SK-N-SH treated with all-trans-retinoic acid at 6 μM for 48 hours (cell line): ENCODE results near the gene AGTPBP1.

Source experiments
- ATAC-seq: fragments of 200-7000 bp; cut with Tn5 transposase; 3 replicates; pipeline ENCODE4 v1.9.1; 2020; ENCODE audit warnings: mild to moderate bottlenecking, moderate library complexity
- ARNTL ChIP-seq: fragments of 450-650 bp; formaldehyde crosslinking; IDR thresholded peaks from 2 replicates; pipeline ENCODE4 v1.5.0; 2020; ENCODE audit warnings: low read depth, mild to moderate bottlenecking, moderate library complexity, borderline replicate concordance
- BACH2 ChIP-seq: fragments of 250-450 bp; sonication (Bioruptor Pico); IDR thresholded peaks from 2 replicates; pipeline ENCODE4 v1.9.0; 2021; ENCODE audit warnings: mild to moderate bottlenecking, borderline replicate concordance
- CSDC2 ChIP-seq: fragments of 250-450 bp; sonication (Bioruptor Pico); IDR thresholded peaks from 2 replicates; pipeline ENCODE4 v1.5.0; 2020; ENCODE audit warnings: mild to moderate bottlenecking, moderate library complexity
- CSRNP3 ChIP-seq: fragments of 250-450 bp; sonication (Bioruptor Pico); IDR thresholded peaks from 2 replicates; pipeline ENCODE4 v1.5.1; 2021; ENCODE audit warnings: mild to moderate bottlenecking, moderate library complexity
- ESRRG ChIP-seq: fragments of 250-450 bp; sonication (Bioruptor Pico); IDR thresholded peaks from 2 replicates; pipeline ENCODE4 v1.6.1; 2021; ENCODE audit warnings: mild to moderate bottlenecking
- GLIS3 ChIP-seq: fragments of 250-450 bp; sonication (Bioruptor Pico); IDR thresholded peaks from 2 replicates; pipeline ENCODE4 v1.5.0; 2020; ENCODE audit warnings: mild to moderate bottlenecking, moderate library complexity
- OSR1 ChIP-seq: fragments of 250-450 bp; sonication (Bioruptor Pico); IDR thresholded peaks from 2 replicates; pipeline ENCODE4 v1.8.0; 2022; ENCODE audit warnings: moderate library complexity, mild to moderate bottlenecking, inconsistent platforms
- PATZ1 ChIP-seq: fragments of 250-450 bp; sonication (Bioruptor Pico); IDR thresholded peaks from 2 replicates; pipeline ENCODE4 v1.8.0; 2020; ENCODE audit warnings: mild to moderate bottlenecking, moderate library complexity, borderline replicate concordance
- POU6F1 ChIP-seq: fragments of 250-450 bp; sonication (Bioruptor Pico); IDR thresholded peaks from 2 replicates; pipeline ENCODE4 v1.8.0; 2021; ENCODE audit warnings: low read depth, mild to moderate bottlenecking, moderate library complexity, borderline replicate concordance
- PPARA ChIP-seq: fragments of 250-450 bp; sonication (Bioruptor Pico); IDR thresholded peaks from 2 replicates; pipeline ENCODE4 v1.5.0; 2020; ENCODE audit warnings: mild to moderate bottlenecking, borderline replicate concordance
- RARB ChIP-seq: fragments of 250-450 bp; sonication (Bioruptor Pico); IDR thresholded peaks from 2 replicates; pipeline ENCODE4 v1.8.0; 2021; ENCODE audit warnings: mild to moderate bottlenecking, moderate library complexity
- TCF4 ChIP-seq: fragments of 250-450 bp; sonication (Bioruptor Pico); IDR thresholded peaks from 2 replicates; pipeline ENCODE4 v1.8.0; 2021; ENCODE audit warnings: mild to moderate bottlenecking, moderate library complexity, borderline replicate concordance
- TOX ChIP-seq: fragments of 250-450 bp; sonication (Bioruptor Pico); IDR thresholded peaks from 2 replicates; pipeline ENCODE4 v1.8.0; 2021; ENCODE audit warnings: mild to moderate bottlenecking, moderate library complexity, borderline replicate concordance
- ZFP3 ChIP-seq: fragments of 250-450 bp; sonication (Bioruptor Pico); IDR thresholded peaks from 2 replicates; pipeline ENCODE4 v1.5.0; 2020; ENCODE audit warnings: mild to moderate bottlenecking, moderate library complexity
- ZFP30 ChIP-seq: fragments of 450-650 bp; formaldehyde crosslinking; IDR thresholded peaks from 2 replicates; pipeline ENCODE4 v1.5.0; 2022; ENCODE audit warnings: mild to moderate bottlenecking, moderate library complexity
- ZNF565 ChIP-seq: fragments of 450-650 bp; formaldehyde crosslinking; conservative IDR thresholded peaks from 2 replicates; pipeline ENCODE4 v1.5.0; 2020; ENCODE audit warnings: low read depth, mild to moderate bottlenecking, moderate library complexity
- ZNF70 ChIP-seq: fragments of 450-650 bp; formaldehyde crosslinking; IDR thresholded peaks from 2 replicates; pipeline ENCODE4 v1.5.0; 2020; ENCODE audit warnings: mild to moderate bottlenecking, moderate library complexity
- ZNF8 ChIP-seq: fragments of 450-650 bp; formaldehyde crosslinking; IDR thresholded peaks from 2 replicates; pipeline ENCODE4 v1.5.0; 2020; ENCODE audit warnings: mild to moderate bottlenecking, moderate library complexity

AGTPBP1 gene

GRCh38 chr9:85521371-85522197 is 220.2 kb downstream of the AGTPBP1 start:
- TF ChIP-seq CSRNP3 (no peak), OSR1 (no peak), ZNF565 (CRISPR knock-in tag) (no peak), PATZ1 (CRISPR knock-in tag) (no peak), GLIS3 (no peak), ZNF70 (CRISPR knock-in tag) (no peak), CSDC2 (CRISPR knock-in tag) (no peak), TOX (CRISPR knock-in tag) (no peak), ZFP3 (CRISPR knock-in tag) (no peak), PPARA (no peak), ZNF8 (CRISPR knock-in tag) (no peak), ESRRG (CRISPR knock-in tag) (no peak), TCF4 (CRISPR knock-in tag) (no peak)
- TF ChIP-seq, all 23 proteins: peak for 0
- no peak for ATAC-seq

- no peak for ATAC-seq
Observed at GRCh38 chr9:85516976-85517637, 224.6 kb downstream of the AGTPBP1 start.

GRCh38 chr9:85516455-85516854 is 225.3 kb downstream of the AGTPBP1 start:
- ATAC-seq = no peak
- TF ChIP-seq ARNTL (CRISPR knock-in tag) (no peak), GLIS3 (no peak), CSDC2 (CRISPR knock-in tag) (no peak), BACH2 (CRISPR knock-in tag) (no peak), RARB (CRISPR knock-in tag) (no peak), PPARA (no peak), ZFP30 (CRISPR knock-in tag) (no peak), ZFP3 (CRISPR knock-in tag) (no peak), TCF4 (CRISPR knock-in tag) (no peak), CSRNP3 (no peak), ESRRG (CRISPR knock-in tag) (no peak), POU6F1 (no peak), ZNF565 (CRISPR knock-in tag) (no peak)

More at GRCh38 chr9:85516976-85517637, 224.6 kb downstream of the AGTPBP1 start:
- TF ChIP-seq ZNF70 (CRISPR knock-in tag) (no peak), PATZ1 (CRISPR knock-in tag) (no peak), TOX (CRISPR knock-in tag) (no peak), ZNF8 (CRISPR knock-in tag) (no peak)
